ENCODE results near the gene ROR2. TPM values are rescaled to one million over a fixed set of nuclear protein-coding genes. Genes with fewer than 3 reads are reported as not detected.

Gene ROR2
- total RNA-seq, 1 experiment from 2014 or later: 5.9 TPM

- H3K4me3 ChIP-seq (ENCODE audit: low read depth in 2 of 2, low read length in 2 of 2): no peak overlapping the region
- no peak for DNase-seq (ENCODE audit: low read depth, low spot score)
- no peaks in the 10 kb centered on the region for H3K9me3 ChIP-seq (ENCODE audit: control insufficient read depth, insufficient read depth, low read depth, low read length)
- no peaks in the 10 kb centered on the region for H3K36me3 ChIP-seq (ENCODE audit: control insufficient read depth, insufficient read depth, low read length)
- ChIA-PET CTCF (interaction anchor here (0.5 kb wide), 1 partner anchor 29 kb away, joined by 3 read pairs; no protein-coding TSS in a partner anchor), POLR2A (no interaction called here)
- H3K27me3 ChIP-seq (ENCODE audit: control insufficient read depth, insufficient read depth, low read length): no peaks in the 10 kb centered on the region
- intact Hi-C loops (cut with micrococcal nuclease; ENCODE audit: unreplicated experiment) (no loop called here), in situ Hi-C loops (cut with HindIII; ENCODE audit: low pct_unique_long_range_greater_than_20kb, low sequenced_read_pairs) (no loop called here)
- no TSS peak for BruUV-seq (replicated peaks)
- ATAC-seq: no peak
- no peak for TF ChIP-seq POLR2AphosphoS5 (IDR thresholded peaks at IDR 0.05; ENCODE audit: low read depth, low read length)
- H3K27ac ChIP-seq (ENCODE audit: low read length): no peak overlapping the region
- no peaks in the 10 kb centered on the region for H3K4me1 ChIP-seq (ENCODE audit: control insufficient read depth, insufficient read depth, low read length)
Measured at GRCh38 chr9:91755761-91756509, 194.1 kb downstream of the ROR2 start.

- no peak for TF ChIP-seq POLR2AphosphoS5 (IDR thresholded peaks at IDR 0.05; ENCODE audit: low read depth, low read length)
- no peak for TF ChIP-seq REST (IDR thresholded peaks at IDR 0.05; ENCODE audit: insufficient read depth in 1 of 2, low read depth in 2 of 2, low read length in 1 of 2)
- TF ChIP-seq SIN3A (IDR thresholded peaks at IDR 0.05; ENCODE audit: borderline replicate concordance, insufficient read depth, low read depth, low read length): no peak
- TF ChIP-seq CTCF (IDR thresholded peaks at IDR 0.05): no peak
- no peak for TF ChIP-seq TCF7L2 (IDR thresholded peaks at IDR 0.05; ENCODE audit: low read depth, low read length)
- Histone ChIP-seq H3K27ac (ENCODE audit: low read length) (no peak overlapping the region), H3K4me1 (ENCODE audit: control insufficient read depth, insufficient read depth, low read length) (no peaks in the 10 kb centered on the region), H3K9me3 (ENCODE audit: control insufficient read depth, insufficient read depth, low read depth, low read length) (no peaks in the 10 kb centered on the region), H3K4me3 (ENCODE audit: low read depth in 2 of 2, low read length in 2 of 2) (no peak overlapping the region), H3K36me3 (ENCODE audit: control insufficient read depth, insufficient read depth, low read length) (no peaks in the 10 kb centered on the region), H3K27me3 (ENCODE audit: control insufficient read depth, insufficient read depth, low read length) (no peaks in the 10 kb centered on the region)
- in situ Hi-C loops (cut with HindIII; ENCODE audit: low pct_unique_long_range_greater_than_20kb, low sequenced_read_pairs) (no loop called here), intact Hi-C loops (cut with micrococcal nuclease; ENCODE audit: unreplicated experiment) (no loop called here)
- ChIA-PET CTCF (no interaction called here), POLR2A (no interaction called here)
- DNase-seq (ENCODE audit: low read depth, low spot score) (no peak), ATAC-seq (no peak)
- BruUV-seq (replicated peaks): no TSS peak
Measured at GRCh38 chr9:91753711-91754110, 196.3 kb downstream of the ROR2 start.

GRCh38 chr9:91751922-91752321 is 198.1 kb downstream of the ROR2 start:
- DNase-seq (ENCODE audit: low read depth, low spot score) (no peak), ATAC-seq (no peak)
- H3K4me1 ChIP-seq (ENCODE audit: control insufficient read depth, insufficient read depth, low read length): no peaks in the 10 kb centered on the region
- in situ Hi-C loops (cut with HindIII; ENCODE audit: low pct_unique_long_range_greater_than_20kb, low sequenced_read_pairs) (no loop called here), intact Hi-C loops (cut with micrococcal nuclease; ENCODE audit: unreplicated experiment) (no loop called here)
- no peak overlapping the region for H3K27ac ChIP-seq (ENCODE audit: low read length)
- no TSS peak for BruUV-seq (replicated peaks)
- no peaks in the 10 kb centered on the region for H3K9me3 ChIP-seq (ENCODE audit: control insufficient read depth, insufficient read depth, low read depth, low read length)
- no peak for TF ChIP-seq POLR2AphosphoS5 (IDR thresholded peaks at IDR 0.05; ENCODE audit: low read depth, low read length)
- TF ChIP-seq CTCF (IDR thresholded peaks at IDR 0.05): no peak
- no peak for TF ChIP-seq REST (IDR thresholded peaks at IDR 0.05; ENCODE audit: insufficient read depth in 1 of 2, low read depth in 2 of 2, low read length in 1 of 2)
- TF ChIP-seq TCF7L2 (IDR thresholded peaks at IDR 0.05; ENCODE audit: low read depth, low read length): no peak
- no peak for TF ChIP-seq SIN3A (IDR thresholded peaks at IDR 0.05; ENCODE audit: borderline replicate concordance, insufficient read depth, low read depth, low read length)
- POLR2A ChIA-PET: interaction anchor here (0.5 kb wide), 1 partner anchor 136 kb away, joined by 14 read pairs; no protein-coding TSS in a partner anchor
- no peak overlapping the region for H3K4me3 ChIP-seq (ENCODE audit: low read depth in 2 of 2, low read length in 2 of 2)
- H3K36me3 ChIP-seq (ENCODE audit: control insufficient read depth, insufficient read depth, low read length): no peaks in the 10 kb centered on the region
- CTCF ChIA-PET: no interaction called here
- H3K27me3 ChIP-seq (ENCODE audit: control insufficient read depth, insufficient read depth, low read length): no peaks in the 10 kb centered on the region

Data from Panc1 (cell line).